ENCODE results near the gene NUF2. TPM values are rescaled to one million over a fixed set of nuclear protein-coding genes. Genes with fewer than 3 reads are reported as not detected.
"Not testable (repeated sequence)": the region's sequence is repeated elsewhere in the genome, so short reads cannot be mapped to it uniquely, and the experiment has no call there.

NUF2 gene
- total and polyA plus RNA-seq, 2 of the 4 experiments (the other 2 are of a cell fraction) = 13.0 to 18.5 TPM

- no peak overlapping the region for H2BK15ac ChIP-seq (ENCODE audit: low read depth, low read length)
- no peaks in the 10 kb centered on the region for H3K4me1 ChIP-seq (ENCODE audit: control insufficient read depth, insufficient read depth, low read length)
- no peak overlapping the region for H3K4me3 ChIP-seq (ENCODE audit: insufficient read depth, low read depth, low read length)
- no peak overlapping the region for H3K27ac ChIP-seq (ENCODE audit: insufficient read depth, low read length)
- peak; percentile 36 for DNase-seq
- H4K8ac ChIP-seq (ENCODE audit: low read depth in 2 of 2, low read length in 2 of 2) = no peak overlapping the region
- H3K36me3 ChIP-seq (ENCODE audit: control insufficient read depth, insufficient read depth, low read length) = no peaks in the 10 kb centered on the region
- H3K27me3 ChIP-seq (ENCODE audit: control insufficient read depth, insufficient read depth, low read length) = no peaks in the 10 kb centered on the region
- H2BK20ac ChIP-seq (ENCODE audit: low read depth, low read length) = no peak overlapping the region
- H3K9me3 ChIP-seq (ENCODE audit: control insufficient read depth, insufficient read depth, low read length) = no peaks in the 10 kb centered on the region
- H2BK120ac ChIP-seq (ENCODE audit: low read depth, low read length) = no peak overlapping the region
- dilution Hi-C loops (cut with HindIII; ENCODE audit: low sequenced_read_pairs, unreplicated experiment) = no loop called here
- H4K20me1 ChIP-seq (ENCODE audit: insufficient read depth, low read length) = no peaks in the 10 kb centered on the region
- POLR2A ChIA-PET (ENCODE audit: unreplicated experiment) = no interaction called here
- no CpG with 5 or more reads among the region's 2 CpGs for WGBS, 2 experiments (ENCODE audit: extremely low coverage in 2 of 2, insufficient read length in 1 of 2)
- ATAC-seq (ENCODE audit: low read depth) = peak; percentile 62
- no peak overlapping the region for H4K5ac ChIP-seq (ENCODE audit: low read depth, low read length)
- H3K4me2 ChIP-seq (ENCODE audit: low read depth, low read length) = no peak overlapping the region
- BruUV-seq (replicated peaks) = no TSS peak
- no peaks in the 10 kb centered on the region for H3K9me1 ChIP-seq (ENCODE audit: insufficient read depth, low read length)
- H3K14ac ChIP-seq (replicated peaks; ENCODE audit: low read depth, low read length) = no peak overlapping the region
- intact Hi-C loops (cut with micrococcal nuclease) = no loop called here
- H3K23ac ChIP-seq (ENCODE audit: low read depth, low read length) = no peak overlapping the region
- no peak overlapping the region for H2AFZ ChIP-seq (replicated peaks; ENCODE audit: low read length, poor library complexity)
- no peak overlapping the region for H3K4ac ChIP-seq (ENCODE audit: low read depth, low read length)
- H2BK5ac ChIP-seq (ENCODE audit: low read depth, low read length, poor library complexity, severe bottlenecking) = no peak overlapping the region
- no peaks in the 10 kb centered on the region for H3K79me1 ChIP-seq (ENCODE audit: low read depth in 1 of 2, low read length in 2 of 2)
- no peak overlapping the region for H4K91ac ChIP-seq (ENCODE audit: insufficient read depth, low read depth, low read length)
- H3K18ac ChIP-seq (ENCODE audit: low read depth, low read length) = no peak overlapping the region
- CTCF ChIA-PET = no interaction called here
- no peak overlapping the region for H2AK5ac ChIP-seq (ENCODE audit: low read depth, low read length)
- TF ChIP-seq POLR2A (IDR thresholded peaks at IDR 0.05; ENCODE audit: low read depth, low read length) (no peak), MAFK (IDR thresholded peaks at IDR 0.05; ENCODE audit: low read depth, low read length) (peak; percentile 55)
- in situ Hi-C loops (cut with MboI; ENCODE audit: low sequenced_read_pairs) = no loop called here
- no peak overlapping the region for H2AK9ac ChIP-seq (replicated peaks; ENCODE audit: low read depth, low read length, poor library complexity)
- H3K9ac ChIP-seq (ENCODE audit: low read depth, low read length) = no peak overlapping the region
- H3K56ac ChIP-seq (ENCODE audit: extremely low read depth, insufficient read depth, low read length) = no peak overlapping the region
Observed at GRCh38 chr1:163357378-163357777, 35.6 kb downstream of the NUF2 start.

GRCh38 chr1:163358172-163358571 is 36.4 kb downstream of the NUF2 start:
- H3K4me1 ChIP-seq (ENCODE audit: control insufficient read depth, insufficient read depth, low read length); H3K79me1 ChIP-seq (ENCODE audit: low read depth in 1 of 2, low read length in 2 of 2); H2BK15ac ChIP-seq (ENCODE audit: low read depth, low read length); H3K56ac ChIP-seq (ENCODE audit: extremely low read depth, insufficient read depth, low read length); H4K5ac ChIP-seq (ENCODE audit: low read depth, low read length); H3K4ac ChIP-seq (ENCODE audit: low read depth, low read length); H3K23ac ChIP-seq (ENCODE audit: low read depth, low read length); H3K27ac ChIP-seq (ENCODE audit: insufficient read depth, low read length); CTCF ChIA-PET; H2BK20ac ChIP-seq (ENCODE audit: low read depth, low read length); in situ Hi-C loops (cut with MboI; ENCODE audit: low sequenced_read_pairs); H3K4me2 ChIP-seq (ENCODE audit: low read depth, low read length); H4K20me1 ChIP-seq (ENCODE audit: insufficient read depth, low read length); H3K4me3 ChIP-seq (ENCODE audit: insufficient read depth, low read depth, low read length); H3K36me3 ChIP-seq (ENCODE audit: control insufficient read depth, insufficient read depth, low read length); H2AK9ac ChIP-seq (replicated peaks; ENCODE audit: low read depth, low read length, poor library complexity); H3K27me3 ChIP-seq (ENCODE audit: control insufficient read depth, insufficient read depth, low read length); H3K9me3 ChIP-seq (ENCODE audit: control insufficient read depth, insufficient read depth, low read length); H3K9ac ChIP-seq (ENCODE audit: low read depth, low read length); intact Hi-C loops (cut with micrococcal nuclease); ATAC-seq (ENCODE audit: low read depth); H2BK5ac ChIP-seq (ENCODE audit: low read depth, low read length, poor library complexity, severe bottlenecking); H4K91ac ChIP-seq (ENCODE audit: insufficient read depth, low read depth, low read length); H2BK120ac ChIP-seq (ENCODE audit: low read depth, low read length); BruUV-seq (replicated peaks); H4K8ac ChIP-seq (ENCODE audit: low read depth in 2 of 2, low read length in 2 of 2); POLR2A ChIA-PET (ENCODE audit: unreplicated experiment); H3K9me1 ChIP-seq (ENCODE audit: insufficient read depth, low read length); DNase-seq; H2AK5ac ChIP-seq (ENCODE audit: low read depth, low read length); dilution Hi-C loops (cut with HindIII; ENCODE audit: low sequenced_read_pairs, unreplicated experiment); H3K14ac ChIP-seq (replicated peaks; ENCODE audit: low read depth, low read length); H3K18ac ChIP-seq (ENCODE audit: low read depth, low read length); H2AFZ ChIP-seq (replicated peaks; ENCODE audit: low read length, poor library complexity): not testable (repeated sequence)
- no CpG with 5 or more reads among the region's 11 CpGs for WGBS, 2 experiments (ENCODE audit: extremely low coverage in 2 of 2, insufficient read length in 1 of 2)
